Loucy (cell line): ENCODE results near the gene GTSE1.

ENCODE experiments used
- H2AFZ ChIP-seq: fragments of 200-600 bp; sonication (generic); 2 replicates; pipeline ENCODE4 v1.6.0; 2016; ENCODE audit warnings: antibody characterized with exemption, mild to moderate bottlenecking, low read length, moderate library complexity
- H3F3A ChIP-seq: fragments of 200-600 bp; 2 replicates; pipeline ENCODE4 v1.6.0; 2016; ENCODE audit warnings: antibody characterized with exemption, low read depth, mild to moderate bottlenecking
- H3K27me3 ChIP-seq: fragments of 200-600 bp; sonication (generic); 2 replicates; pipeline ENCODE4 v1.6.1; 2014; ENCODE audit warnings: low read length, mild to moderate bottlenecking; ENCODE audit not compliant: insufficient read depth, poor library complexity, severe bottlenecking
- H3K36me3 ChIP-seq: fragments of 200-600 bp; sonication (generic); 2 replicates; pipeline ENCODE4 v1.6.1; 2016; ENCODE audit warnings: low read length; ENCODE audit not compliant: insufficient read depth
- H3K4me1 ChIP-seq: fragments of 200-600 bp; sonication (generic); 2 replicates; pipeline ENCODE4 v1.5.1; 2014; ENCODE audit warnings: low read length, mild to moderate bottlenecking; ENCODE audit not compliant: insufficient read depth, poor library complexity, severe bottlenecking
- H3K4me2 ChIP-seq: fragments of 200-600 bp; sonication (generic); 2 replicates; pipeline ENCODE4 v1.6.0; 2014; ENCODE audit warnings: antibody characterized with exemption, low read length, low read depth, mild to moderate bottlenecking; ENCODE audit not compliant: poor library complexity, severe bottlenecking
- H3K4me3 ChIP-seq: fragments of 200-600 bp; sonication (generic); 2 replicates; pipeline ENCODE4 v1.5.1; 2014; ENCODE audit warnings: low read length, mild to moderate bottlenecking, mixed read lengths; ENCODE audit not compliant: poor library complexity, severe bottlenecking
- H3K79me2 ChIP-seq: fragments of 200-600 bp; sonication (generic); 2 replicates; pipeline ENCODE4 v1.6.1; 2014; ENCODE audit warnings: low read length; ENCODE audit not compliant: insufficient read depth
- H3K9ac ChIP-seq: fragments of 200-600 bp; sonication (generic); 2 replicates; pipeline ENCODE4 v1.6.0; 2014; ENCODE audit warnings: mild to moderate bottlenecking, low read depth, low read length, moderate library complexity; ENCODE audit not compliant: poor library complexity, severe bottlenecking
- H3K9me2 ChIP-seq: fragments of 200-600 bp; sonication (generic); replicated peaks from 2 replicates; pipeline ENCODE4 v1.6.1; 2016; ENCODE audit warnings: low read depth, low read length, mixed read lengths
- H3K9me3 ChIP-seq: fragments of 200-600 bp; sonication (generic); 2 replicates; pipeline ENCODE4 v1.6.1; 2014; ENCODE audit warnings: mild to moderate bottlenecking, antibody characterized with exemption, low read length, low read depth; ENCODE audit not compliant: insufficient read depth
- H4K20me1 ChIP-seq: fragments of 200-600 bp; sonication (generic); 2 replicates; pipeline ENCODE4 v1.6.0; 2014; ENCODE audit warnings: antibody characterized with exemption, low read length, mild to moderate bottlenecking; ENCODE audit not compliant: insufficient read depth, poor library complexity, severe bottlenecking
- CTCF ChIP-seq: fragments of 200-600 bp; sonication (generic); conservative IDR thresholded peaks from 2 replicates; pipeline ENCODE4 v1.5.1; 2014; ENCODE audit warnings: mild to moderate bottlenecking, antibody characterized with exemption, low read length
- EZH2phosphoT487 ChIP-seq: fragments of 200-600 bp; IDR thresholded peaks from 2 replicates; pipeline ENCODE4 v1.6.1; 2018; ENCODE audit warnings: antibody characterized with exemption, mild to moderate bottlenecking, moderate library complexity, borderline replicate concordance

GTSE1 gene

GRCh38 chr22:46296257-46297150, at the start of gene GTSE1:
TSS of gene GTSE1 (plus strand) at chr22:46296870. CDS start at chr22:46297401, 531 bp downstream.
- no peaks in the 10 kb centered on the region for H3K9me2 ChIP-seq
- peaks cover 66% of the 10 kb centered on the region for H3K79me2 ChIP-seq
- H3K9me3 ChIP-seq, result no peaks in the 10 kb centered on the region
- H4K20me1 ChIP-seq, result no peaks in the 10 kb centered on the region
- H3K4me2 ChIP-seq, result peak within 1 kb of the TSS; percentile 91
- TF ChIP-seq EZH2phosphoT487 (no peak), CTCF (peak; percentile 42)
- H3K9ac ChIP-seq, result peak within 1 kb of the TSS; percentile 94
- H3K36me3 ChIP-seq, result peaks cover 17% of the 10 kb centered on the region; the same call in 1 of the 2 replicates
- no peaks in the 10 kb centered on the region for H3F3A ChIP-seq
- H3K4me3 ChIP-seq, result peak within 1 kb of the TSS; percentile 79
- H2AFZ ChIP-seq, result peak within 1 kb of the TSS; percentile 25
- peaks cover 51% of the 10 kb centered on the region for H3K4me1 ChIP-seq
- H3K27me3 ChIP-seq, result no peaks in the 10 kb centered on the region

GRCh38 chr22:46247443-46247975, 49.2 kb upstream of the GTSE1 start:
- Histone ChIP-seq H3K9ac (peak overlapping the region; percentile 95), H3F3A (no peaks in the 10 kb centered on the region), H3K27me3 (no peaks in the 10 kb centered on the region), H3K9me2 (no peaks in the 10 kb centered on the region), H4K20me1 (no peaks in the 10 kb centered on the region), H2AFZ (no peak overlapping the region), H3K36me3 (no peaks in the 10 kb centered on the region), H3K79me2 (peaks cover 83% of the 10 kb centered on the region), H3K4me3 (no peak overlapping the region), H3K4me2 (peak overlapping the region; percentile 85), H3K4me1 (peaks cover 64% of the 10 kb centered on the region), H3K9me3 (no peaks in the 10 kb centered on the region)
- no peak for TF ChIP-seq EZH2phosphoT487
- no peak for TF ChIP-seq CTCF

GRCh38 chr22:46250035-46250782, 46.5 kb upstream of the GTSE1 start, which contains the start of gene CDPF1:
TSS of gene CDPF1 (minus strand) at chr22:46250293. CDS start at chr22:46248284, 2,009 bp downstream.
- no peaks in the 10 kb centered on the region for H3K9me2 ChIP-seq
- no peak within 1 kb of the TSS for H2AFZ ChIP-seq
- peak within 1 kb of the TSS; percentile 95 for H3K9ac ChIP-seq
- H3K4me2 ChIP-seq, result peak within 1 kb of the TSS; percentile 86
- H3K4me3 ChIP-seq, result peak within 1 kb of the TSS; percentile 84
- peaks cover 75% of the 10 kb centered on the region for H3K79me2 ChIP-seq
- TF ChIP-seq CTCF (peak; percentile 17; the same call in 1 of the 2 replicates), EZH2phosphoT487 (no peak)
- H3F3A ChIP-seq, result no peaks in the 10 kb centered on the region
- H3K9me3 ChIP-seq, result no peaks in the 10 kb centered on the region
- H4K20me1 ChIP-seq, result no peaks in the 10 kb centered on the region
- peaks cover 72% of the 10 kb centered on the region for H3K4me1 ChIP-seq
- no peaks in the 10 kb centered on the region for H3K27me3 ChIP-seq
- H3K36me3 ChIP-seq, result no peaks in the 10 kb centered on the region
